Osteocyte (in vitro differentiated cells): ENCODE results near the gene INTS1. TPM values are rescaled to one million over a fixed set of nuclear protein-coding genes. Genes with fewer than 3 reads are reported as not detected.

Experiments used
- DNase-seq: peaks from one replicate; pipeline ENCODE4 v3.0.0; 2021; ENCODE audit warnings: mixed read lengths; ENCODE audit not compliant: unreplicated experiment; ENCODE audit errors: extremely low spot score
- H3K27ac Mint-ChIP-seq: one replicate; pipeline ENCODE4 v1.8.0; 2021; ENCODE audit warnings: mild to moderate bottlenecking, mixed read lengths; ENCODE audit not compliant: unreplicated experiment
- H3K27me3 Mint-ChIP-seq: one replicate; pipeline ENCODE4 v1.8.0; 2021; ENCODE audit warnings: mixed read lengths; ENCODE audit not compliant: unreplicated experiment
- H3K36me3 Mint-ChIP-seq: one replicate; pipeline ENCODE4 v1.8.0; 2021; ENCODE audit warnings: mixed read lengths; ENCODE audit not compliant: unreplicated experiment
- H3K4me1 Mint-ChIP-seq: one replicate; pipeline ENCODE4 v1.8.0; 2021; ENCODE audit warnings: mixed read lengths; ENCODE audit not compliant: unreplicated experiment
- H3K4me3 Mint-ChIP-seq: one replicate; pipeline ENCODE4 v1.8.0; 2021; ENCODE audit warnings: mild to moderate bottlenecking, moderate library complexity, mixed read lengths; ENCODE audit not compliant: unreplicated experiment
- H3K9me3 Mint-ChIP-seq: one replicate; pipeline ENCODE4 v1.8.0; 2021; ENCODE audit warnings: mixed read lengths; ENCODE audit not compliant: unreplicated experiment
- total RNA-seq: library from RNA; stranded (reverse); gene quantifications from 2 replicates; pipeline ENCODE4 v1.2.1, GENCODE V29; 2021
- TF ChIP-seq, protein P1 (sequence below): fragments of 200-600 bp; sonication (generic); IDR thresholded peaks from 2 replicates; pipeline ENCODE4 v1.5.0; 2021; ENCODE audit warnings: antibody characterized with exemption, mild to moderate bottlenecking, moderate library complexity

The INTS1 gene
- total RNA-seq, 1 donor from 2014 or later, result 121 TPM

DNA sequence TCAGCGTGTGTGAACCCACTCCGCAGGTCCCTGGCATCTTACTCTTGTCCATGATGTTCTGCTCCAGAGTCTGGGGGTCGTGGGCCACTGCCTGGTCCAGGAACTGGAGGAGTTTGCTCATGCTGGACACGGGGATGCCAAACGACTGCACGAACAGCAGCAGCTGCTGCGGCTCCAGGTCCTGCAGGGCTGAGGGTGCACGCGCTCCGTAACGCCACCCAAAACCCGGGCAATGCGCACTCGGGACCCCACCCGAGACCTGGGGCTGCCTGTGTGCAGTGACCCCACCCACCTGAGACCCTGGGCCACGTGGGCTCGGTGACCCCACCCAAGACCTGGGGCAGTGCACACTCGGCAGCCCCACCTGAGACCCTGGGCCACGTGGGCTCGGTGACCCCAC lies 22.9 kb downstream of the INTS1 start:
- Mint-ChIP-seq H3K4me3 (no peak overlapping the region), H3K36me3 (peaks cover 20% of the 10 kb centered on the region), H3K4me1 (no peaks in the 10 kb centered on the region), H3K9me3 (no peaks in the 10 kb centered on the region), H3K27me3 (no peaks in the 10 kb centered on the region), H3K27ac (no peak overlapping the region)
- TF ChIP-seq, protein P1, sequence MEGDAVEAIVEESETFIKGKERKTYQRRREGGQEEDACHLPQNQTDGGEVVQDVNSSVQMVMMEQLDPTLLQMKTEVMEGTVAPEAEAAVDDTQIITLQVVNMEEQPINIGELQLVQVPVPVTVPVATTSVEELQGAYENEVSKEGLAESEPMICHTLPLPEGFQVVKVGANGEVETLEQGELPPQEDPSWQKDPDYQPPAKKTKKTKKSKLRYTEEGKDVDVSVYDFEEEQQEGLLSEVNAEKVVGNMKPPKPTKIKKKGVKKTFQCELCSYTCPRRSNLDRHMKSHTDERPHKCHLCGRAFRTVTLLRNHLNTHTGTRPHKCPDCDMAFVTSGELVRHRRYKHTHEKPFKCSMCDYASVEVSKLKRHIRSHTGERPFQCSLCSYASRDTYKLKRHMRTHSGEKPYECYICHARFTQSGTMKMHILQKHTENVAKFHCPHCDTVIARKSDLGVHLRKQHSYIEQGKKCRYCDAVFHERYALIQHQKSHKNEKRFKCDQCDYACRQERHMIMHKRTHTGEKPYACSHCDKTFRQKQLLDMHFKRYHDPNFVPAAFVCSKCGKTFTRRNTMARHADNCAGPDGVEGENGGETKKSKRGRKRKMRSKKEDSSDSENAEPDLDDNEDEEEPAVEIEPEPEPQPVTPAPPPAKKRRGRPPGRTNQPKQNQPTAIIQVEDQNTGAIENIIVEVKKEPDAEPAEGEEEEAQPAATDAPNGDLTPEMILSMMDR, result no peak
- DNase-seq, result no peak

DNA sequence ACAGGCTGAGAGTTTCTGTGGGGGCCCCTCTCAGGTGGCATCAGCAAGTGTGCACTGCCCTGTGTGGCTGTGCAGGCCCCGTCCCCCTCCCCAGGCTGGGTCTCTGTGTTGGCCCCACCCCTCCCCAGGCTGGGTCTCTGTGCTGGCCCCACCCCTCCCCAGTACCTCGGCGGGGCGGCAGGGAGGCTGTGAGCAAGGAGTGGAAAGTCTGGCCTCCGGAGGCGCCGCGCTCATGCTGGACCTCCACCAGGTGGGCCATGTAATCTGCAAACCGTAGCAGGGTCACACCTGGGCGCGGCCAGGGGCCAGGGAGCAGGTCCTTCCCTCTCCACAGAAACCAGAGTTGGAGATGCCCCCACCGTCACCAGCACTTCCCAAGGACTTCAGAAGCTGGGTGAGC lies 23.5 kb downstream of the INTS1 start:
- Mint-ChIP-seq H3K9me3 (no peaks in the 10 kb centered on the region), H3K4me3 (no peak overlapping the region), H3K4me1 (no peaks in the 10 kb centered on the region), H3K36me3 (peaks cover 14% of the 10 kb centered on the region), H3K27ac (no peak overlapping the region), H3K27me3 (no peaks in the 10 kb centered on the region)
- DNase-seq, result no peak
- TF ChIP-seq, protein P1, result no peak

DNA sequence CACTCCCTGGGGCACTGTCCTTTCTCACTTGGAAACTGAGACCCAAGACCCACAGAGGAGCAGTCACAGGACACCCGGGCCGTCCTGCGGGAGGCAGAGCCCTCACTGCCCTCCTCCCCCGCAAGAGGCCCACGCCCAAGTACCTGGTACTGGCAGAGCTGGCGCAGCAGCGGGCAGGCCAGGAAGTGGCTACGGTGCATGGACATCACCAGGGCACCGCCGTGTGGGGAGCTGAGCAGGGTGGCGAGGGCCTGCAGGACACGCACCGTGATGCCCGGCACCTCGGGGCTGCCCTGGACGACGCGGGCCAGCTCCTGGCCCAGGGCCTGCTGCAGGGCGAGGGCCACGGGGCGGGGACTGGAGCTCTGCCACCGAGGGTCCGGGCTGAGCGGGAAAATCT lies 24.9 kb downstream of the INTS1 start:
- Mint-ChIP-seq H3K27me3 (no peaks in the 10 kb centered on the region), H3K27ac (no peak overlapping the region), H3K4me3 (no peak overlapping the region), H3K4me1 (no peaks in the 10 kb centered on the region), H3K36me3 (peaks cover 9% of the 10 kb centered on the region), H3K9me3 (no peaks in the 10 kb centered on the region)
- DNase-seq, result no peak
- TF ChIP-seq, protein P1, result no peak

DNA sequence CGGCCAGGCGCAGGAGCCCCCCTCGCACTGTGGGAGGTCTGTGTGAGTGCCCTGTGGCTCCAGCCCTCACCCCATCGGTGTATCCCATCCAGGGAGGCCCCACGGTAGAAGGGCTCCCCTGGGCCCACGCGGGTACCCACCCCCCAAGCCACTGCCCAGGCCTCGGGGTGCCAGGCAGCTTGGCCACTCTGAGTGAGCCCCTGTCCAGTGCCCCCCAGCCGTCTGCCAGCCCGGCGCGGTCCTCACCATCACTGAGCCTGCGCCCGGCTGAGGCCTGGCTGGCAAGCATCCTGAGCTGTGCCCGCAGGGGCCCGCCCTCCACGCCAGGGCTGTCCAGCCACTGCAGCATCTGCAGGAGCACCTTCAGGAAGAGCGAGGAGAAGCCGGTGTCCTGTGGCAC lies 25.7 kb downstream of the INTS1 start:
- Mint-ChIP-seq H3K9me3 (no peaks in the 10 kb centered on the region), H3K4me1 (no peaks in the 10 kb centered on the region), H3K27ac (no peak overlapping the region), H3K27me3 (no peaks in the 10 kb centered on the region), H3K4me3 (no peak overlapping the region), H3K36me3 (peaks cover 9% of the 10 kb centered on the region)
- no peak for DNase-seq
- TF ChIP-seq, protein P1, result no peak

DNA sequence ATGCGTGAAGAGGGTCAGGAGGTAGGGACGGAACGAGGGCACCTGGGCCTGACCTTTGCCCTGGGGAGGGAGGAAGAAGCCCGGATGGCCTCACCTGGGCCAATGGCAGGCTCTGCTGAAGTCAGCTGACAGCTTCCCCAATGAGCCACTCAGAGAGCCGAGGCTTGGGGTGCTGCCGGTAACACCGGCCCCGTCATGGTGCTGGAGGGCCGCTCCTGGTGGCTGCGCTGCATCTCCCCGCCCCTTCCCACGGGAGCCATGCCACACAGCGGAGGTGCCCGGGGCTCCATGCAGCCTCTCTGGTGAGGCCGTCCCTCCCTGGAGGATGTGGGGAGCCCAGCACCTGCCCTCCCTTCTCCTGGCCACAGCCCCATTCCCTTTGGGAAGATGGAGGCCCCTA lies 27.3 kb downstream of the INTS1 start:
- TF ChIP-seq, protein P1, result no peak
- peaks cover 4% of the 10 kb centered on the region for H3K36me3 Mint-ChIP-seq
- no peak overlapping the region for H3K27ac Mint-ChIP-seq
- H3K27me3 Mint-ChIP-seq, result no peaks in the 10 kb centered on the region
- no peak overlapping the region for H3K4me3 Mint-ChIP-seq
- no peaks in the 10 kb centered on the region for H3K9me3 Mint-ChIP-seq
- H3K4me1 Mint-ChIP-seq, result no peaks in the 10 kb centered on the region
- no peak for DNase-seq
